IMR-90 (cell line): ENCODE data around the gene RALGAPB.
"Not testable (repeated sequence)": the region's sequence is repeated elsewhere in the genome, so short reads cannot be mapped to it uniquely, and the experiment has no call there.

Experiments used
- BHLHE40 ChIP-seq: fragments of 150-350 bp; IDR thresholded peaks from 2 replicates; pipeline ENCODE4 v1.6.1; 2016; ENCODE audit warnings: mild to moderate bottlenecking, low read depth, low read length
- CHD1 ChIP-seq: IDR thresholded peaks from 2 replicates; pipeline ENCODE4 v1.6.1; 2012; ENCODE audit warnings: low read depth, low read length, improper control_type of control experiment
- FOS ChIP-seq: fragments of 150-350 bp; IDR thresholded peaks from 2 replicates; pipeline ENCODE4 v1.6.1; 2016; ENCODE audit warnings: low read depth, low read length
- MXI1 ChIP-seq: IDR thresholded peaks from 2 replicates; pipeline ENCODE4 v1.6.1; 2012; ENCODE audit warnings: low read depth, mild to moderate bottlenecking, low read length, moderate library complexity, borderline replicate concordance
- POLR2A ChIP-seq: IDR thresholded peaks from 2 replicates; pipeline ENCODE4 v1.6.1; 2012; ENCODE audit warnings: mild to moderate bottlenecking, low read depth, low read length
- RAD21 ChIP-seq: IDR thresholded peaks from 2 replicates; pipeline ENCODE4 v1.6.1; 2012; ENCODE audit warnings: low read length, improper control_type of control experiment
- RCOR1 ChIP-seq: IDR thresholded peaks from 2 replicates; pipeline ENCODE4 v1.6.1; 2012; ENCODE audit warnings: mild to moderate bottlenecking, low read length, improper control_type of control experiment; ENCODE audit not compliant: insufficient replicate concordance
- TF ChIP-seq, protein P1 (sequence below): conservative IDR thresholded peaks from 2 replicates; pipeline ENCODE4 v1.5.1; 2012; ENCODE audit warnings: mild to moderate bottlenecking, low read depth, low read length, improper control_type of control experiment
- TF ChIP-seq, protein P2 (sequence below): fragments of 150-350 bp; IDR thresholded peaks from 2 replicates; pipeline ENCODE4 v1.6.1; 2017; ENCODE audit warnings: mild to moderate bottlenecking, antibody characterized with exemption, low read length, low read depth
- TF ChIP-seq, protein P3 (sequence below): fragments of 150-350 bp; IDR thresholded peaks from 2 replicates; pipeline ENCODE4 v1.6.1; 2016; ENCODE audit warnings: low read depth, mild to moderate bottlenecking, low read length, moderate library complexity, borderline replicate concordance

DNA sequence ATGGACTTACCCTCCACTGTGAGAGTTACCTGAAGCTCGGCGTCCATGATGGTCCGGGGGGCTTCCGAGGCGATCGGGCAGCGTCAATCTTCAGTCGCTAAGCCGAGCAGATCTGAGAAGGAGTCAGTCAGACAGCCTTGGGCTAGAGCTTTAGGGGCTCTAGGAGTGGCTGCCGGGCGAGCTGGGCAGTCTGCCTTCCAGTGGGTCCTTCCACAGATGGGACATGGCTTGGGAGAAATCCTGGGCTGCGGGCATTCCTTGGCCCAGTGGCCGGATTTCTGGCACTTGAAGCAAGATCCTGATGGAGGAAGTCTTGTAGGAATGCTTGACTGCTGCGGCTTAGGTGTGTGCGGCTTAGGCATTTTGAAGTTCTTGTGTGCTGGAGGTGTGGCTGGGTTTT, 123.2 kb downstream of the RALGAPB start:
- TF ChIP-seq FOS, BHLHE40, RCOR1, CHD1, MXI1, RAD21, POLR2A: not testable (repeated sequence)
- TF ChIP-seq, protein P1, sequence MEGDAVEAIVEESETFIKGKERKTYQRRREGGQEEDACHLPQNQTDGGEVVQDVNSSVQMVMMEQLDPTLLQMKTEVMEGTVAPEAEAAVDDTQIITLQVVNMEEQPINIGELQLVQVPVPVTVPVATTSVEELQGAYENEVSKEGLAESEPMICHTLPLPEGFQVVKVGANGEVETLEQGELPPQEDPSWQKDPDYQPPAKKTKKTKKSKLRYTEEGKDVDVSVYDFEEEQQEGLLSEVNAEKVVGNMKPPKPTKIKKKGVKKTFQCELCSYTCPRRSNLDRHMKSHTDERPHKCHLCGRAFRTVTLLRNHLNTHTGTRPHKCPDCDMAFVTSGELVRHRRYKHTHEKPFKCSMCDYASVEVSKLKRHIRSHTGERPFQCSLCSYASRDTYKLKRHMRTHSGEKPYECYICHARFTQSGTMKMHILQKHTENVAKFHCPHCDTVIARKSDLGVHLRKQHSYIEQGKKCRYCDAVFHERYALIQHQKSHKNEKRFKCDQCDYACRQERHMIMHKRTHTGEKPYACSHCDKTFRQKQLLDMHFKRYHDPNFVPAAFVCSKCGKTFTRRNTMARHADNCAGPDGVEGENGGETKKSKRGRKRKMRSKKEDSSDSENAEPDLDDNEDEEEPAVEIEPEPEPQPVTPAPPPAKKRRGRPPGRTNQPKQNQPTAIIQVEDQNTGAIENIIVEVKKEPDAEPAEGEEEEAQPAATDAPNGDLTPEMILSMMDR, result not testable (repeated sequence)
- TF ChIP-seq, protein P2, sequence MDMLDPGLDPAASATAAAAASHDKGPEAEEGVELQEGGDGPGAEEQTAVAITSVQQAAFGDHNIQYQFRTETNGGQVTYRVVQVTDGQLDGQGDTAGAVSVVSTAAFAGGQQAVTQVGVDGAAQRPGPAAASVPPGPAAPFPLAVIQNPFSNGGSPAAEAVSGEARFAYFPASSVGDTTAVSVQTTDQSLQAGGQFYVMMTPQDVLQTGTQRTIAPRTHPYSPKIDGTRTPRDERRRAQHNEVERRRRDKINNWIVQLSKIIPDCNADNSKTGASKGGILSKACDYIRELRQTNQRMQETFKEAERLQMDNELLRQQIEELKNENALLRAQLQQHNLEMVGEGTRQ, result not testable (repeated sequence)
- TF ChIP-seq, protein P3, sequence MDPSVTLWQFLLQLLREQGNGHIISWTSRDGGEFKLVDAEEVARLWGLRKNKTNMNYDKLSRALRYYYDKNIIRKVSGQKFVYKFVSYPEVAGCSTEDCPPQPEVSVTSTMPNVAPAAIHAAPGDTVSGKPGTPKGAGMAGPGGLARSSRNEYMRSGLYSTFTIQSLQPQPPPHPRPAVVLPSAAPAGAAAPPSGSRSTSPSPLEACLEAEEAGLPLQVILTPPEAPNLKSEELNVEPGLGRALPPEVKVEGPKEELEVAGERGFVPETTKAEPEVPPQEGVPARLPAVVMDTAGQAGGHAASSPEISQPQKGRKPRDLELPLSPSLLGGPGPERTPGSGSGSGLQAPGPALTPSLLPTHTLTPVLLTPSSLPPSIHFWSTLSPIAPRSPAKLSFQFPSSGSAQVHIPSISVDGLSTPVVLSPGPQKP, result not testable (repeated sequence)
